GM18526 (cell line): Measurements from ENCODE around the gene ATF6B.

Experiments
- POLR2A ChIP-seq: IDR thresholded peaks from 3 replicates; pipeline ENCODE4 v1.6.1; 2011; ENCODE audit not compliant: insufficient read length; ENCODE audit errors: extremely low read depth

Gene ATF6B

DNA sequence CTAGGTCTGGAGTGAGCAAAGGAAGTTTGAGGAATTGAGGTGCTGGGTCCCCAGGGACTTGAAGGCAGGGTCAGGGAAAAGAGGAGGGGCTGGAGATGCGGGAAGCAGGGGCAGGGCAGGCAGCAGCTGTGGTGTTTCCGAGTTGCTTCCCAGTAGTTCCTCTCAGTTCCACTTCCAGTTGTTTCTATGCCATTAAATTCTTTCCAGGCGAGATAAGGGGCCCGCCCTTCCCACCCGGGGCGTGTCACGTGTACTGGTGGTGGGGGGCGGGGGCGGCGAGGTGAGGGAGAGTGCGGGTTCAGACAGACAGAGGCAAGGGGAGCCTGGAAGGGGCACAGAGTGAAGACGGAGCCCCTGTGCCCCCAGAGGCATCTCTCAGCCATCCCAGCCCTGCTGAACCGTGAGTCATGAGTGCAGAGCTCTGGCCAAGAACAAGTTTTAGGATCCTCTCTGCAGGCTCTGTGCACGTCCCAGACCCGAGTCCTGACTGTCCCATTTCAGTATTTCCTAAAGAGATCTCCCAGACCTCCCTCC lies 19.9 kb downstream of the ATF6B start:
- TF ChIP-seq POLR2A = no peak

DNA sequence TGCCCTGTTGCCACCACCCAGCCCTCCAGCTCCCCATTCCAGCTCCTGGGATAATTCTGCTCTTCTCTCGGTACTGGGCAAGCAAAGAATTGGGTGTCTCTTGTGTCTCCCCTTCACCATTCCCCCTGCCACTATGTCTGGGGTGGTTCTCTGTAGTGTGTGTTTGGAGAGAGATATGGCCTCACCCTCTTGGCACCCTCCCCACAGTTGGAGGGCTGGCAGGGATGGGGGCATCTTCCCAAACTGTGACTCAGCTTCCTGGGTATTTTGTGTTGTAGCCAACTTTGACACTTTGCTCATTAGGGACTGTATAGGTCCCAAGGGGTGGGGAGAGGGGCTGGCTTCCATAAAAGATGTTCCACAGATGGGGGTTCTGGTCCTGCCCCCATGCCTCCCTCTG lies 20.6 kb downstream of the ATF6B start:
- TF ChIP-seq POLR2A = no peak

DNA sequence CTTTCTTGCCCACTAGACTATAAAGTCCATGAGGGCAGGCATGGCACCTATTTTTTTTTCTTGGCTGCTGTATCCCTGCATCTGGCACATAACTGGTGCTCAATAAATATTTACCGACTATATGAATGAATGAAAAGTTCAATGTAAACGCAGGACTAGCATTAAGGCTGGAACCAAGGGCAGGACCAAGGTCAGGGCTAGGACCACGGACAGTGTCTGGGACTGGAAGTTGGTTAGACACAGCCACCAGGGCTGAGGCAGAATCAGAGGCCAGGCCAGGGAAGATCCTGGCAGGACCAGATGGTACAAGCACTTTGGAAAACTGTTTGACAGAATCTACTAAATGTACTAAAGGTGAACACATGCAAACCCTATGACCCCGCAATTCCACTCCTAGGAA lies 22.6 kb downstream of the ATF6B start:
- no peak for TF ChIP-seq POLR2A

DNA sequence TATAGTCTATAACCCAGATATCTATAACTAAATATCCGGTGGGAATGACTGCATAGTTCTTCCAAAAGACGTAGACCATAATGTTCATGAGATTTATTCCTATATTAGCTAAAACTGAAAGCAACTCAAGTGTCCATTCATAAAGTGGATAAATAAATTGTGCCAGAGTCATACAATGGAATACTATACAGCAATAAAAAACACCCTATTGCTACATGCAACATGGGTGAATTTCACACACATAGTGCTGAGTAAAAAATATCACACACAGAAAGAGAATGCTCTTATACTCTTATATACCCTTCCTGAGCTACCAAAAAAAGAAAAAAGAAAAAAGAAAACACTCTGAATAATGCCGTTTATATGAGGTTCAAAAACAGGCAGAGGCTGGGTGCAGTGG lies 25.8 kb downstream of the ATF6B start:
- no peak for TF ChIP-seq POLR2A

DNA sequence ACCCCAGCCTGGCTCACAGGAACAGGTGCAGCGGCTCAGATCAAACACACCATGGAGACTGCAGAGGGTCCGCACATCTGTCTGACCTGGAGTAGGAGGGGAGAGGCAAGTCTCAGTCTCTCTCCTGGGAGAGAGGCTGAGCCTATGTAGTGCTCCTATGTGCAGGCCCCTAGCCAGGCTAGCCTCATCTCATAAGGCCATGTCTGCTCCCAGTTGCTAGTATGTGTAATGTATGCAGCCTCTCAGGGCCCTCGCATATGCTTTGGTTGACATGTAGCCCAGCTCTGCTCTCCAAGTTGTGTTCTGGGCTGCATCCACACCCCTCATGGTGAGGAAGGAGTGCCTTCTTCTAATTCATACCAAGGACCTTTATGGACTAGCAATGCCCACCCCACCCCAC lies 30.7 kb downstream of the ATF6B start:
- TF ChIP-seq POLR2A = no peak

DNA sequence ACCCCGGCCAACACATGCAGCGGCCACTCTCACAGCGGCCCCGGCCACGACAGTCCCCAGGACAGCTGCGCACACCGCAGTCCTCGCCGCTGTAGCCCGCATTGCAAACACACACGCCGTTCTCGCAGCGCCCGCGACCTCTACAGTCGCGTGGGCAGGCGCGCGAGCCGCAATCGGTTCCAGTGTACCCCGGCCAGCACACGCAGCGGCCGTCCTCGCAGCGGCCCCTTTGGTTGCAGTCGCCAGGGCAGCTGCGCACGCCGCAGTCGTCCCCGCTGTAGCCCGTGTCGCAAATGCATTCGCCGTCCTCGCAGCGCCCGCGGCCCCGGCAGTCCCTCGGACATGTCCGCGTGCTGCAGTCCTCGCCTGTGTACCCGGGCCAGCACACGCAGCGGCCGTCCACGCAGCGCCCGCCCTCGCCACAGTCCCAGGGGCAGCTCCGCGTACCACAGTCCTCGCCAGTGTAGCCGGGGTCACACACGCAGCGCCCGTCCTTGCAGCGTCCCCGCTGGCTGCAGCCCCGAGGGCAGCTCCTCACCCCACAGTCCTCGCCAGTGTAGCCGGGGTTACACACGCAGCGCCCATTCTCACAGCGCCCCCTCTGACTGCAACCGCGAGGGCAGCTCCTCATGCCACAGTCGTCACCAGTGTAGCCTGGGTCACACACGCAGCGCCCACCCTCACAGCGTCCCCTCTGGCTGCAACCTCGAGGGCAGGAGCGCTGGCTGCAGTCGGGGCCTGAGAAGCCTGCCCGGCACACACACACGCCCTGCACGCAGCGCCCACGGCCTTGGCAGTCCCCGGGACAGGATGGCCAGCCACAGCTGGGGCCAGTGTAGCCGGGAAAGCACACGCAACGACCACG lies 31.4 kb downstream of the ATF6B start:
- no peak for TF ChIP-seq POLR2A

DNA sequence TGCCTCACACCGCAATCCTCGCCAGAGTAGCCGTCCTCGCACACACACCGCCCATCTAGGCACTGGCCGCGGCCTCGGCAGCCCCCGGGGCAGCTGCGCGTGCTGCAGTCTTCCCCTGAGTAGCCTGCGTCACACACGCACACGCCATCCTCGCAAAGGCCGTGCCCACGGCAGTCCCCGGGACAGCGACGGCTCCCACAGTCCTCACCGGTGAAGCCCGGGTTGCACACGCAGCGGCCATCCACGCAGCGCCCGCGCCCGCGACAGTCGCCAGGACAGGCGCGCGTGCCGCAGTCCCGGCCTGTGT lies 32.0 kb downstream of the ATF6B start:
- no peak for TF ChIP-seq POLR2A

DNA sequence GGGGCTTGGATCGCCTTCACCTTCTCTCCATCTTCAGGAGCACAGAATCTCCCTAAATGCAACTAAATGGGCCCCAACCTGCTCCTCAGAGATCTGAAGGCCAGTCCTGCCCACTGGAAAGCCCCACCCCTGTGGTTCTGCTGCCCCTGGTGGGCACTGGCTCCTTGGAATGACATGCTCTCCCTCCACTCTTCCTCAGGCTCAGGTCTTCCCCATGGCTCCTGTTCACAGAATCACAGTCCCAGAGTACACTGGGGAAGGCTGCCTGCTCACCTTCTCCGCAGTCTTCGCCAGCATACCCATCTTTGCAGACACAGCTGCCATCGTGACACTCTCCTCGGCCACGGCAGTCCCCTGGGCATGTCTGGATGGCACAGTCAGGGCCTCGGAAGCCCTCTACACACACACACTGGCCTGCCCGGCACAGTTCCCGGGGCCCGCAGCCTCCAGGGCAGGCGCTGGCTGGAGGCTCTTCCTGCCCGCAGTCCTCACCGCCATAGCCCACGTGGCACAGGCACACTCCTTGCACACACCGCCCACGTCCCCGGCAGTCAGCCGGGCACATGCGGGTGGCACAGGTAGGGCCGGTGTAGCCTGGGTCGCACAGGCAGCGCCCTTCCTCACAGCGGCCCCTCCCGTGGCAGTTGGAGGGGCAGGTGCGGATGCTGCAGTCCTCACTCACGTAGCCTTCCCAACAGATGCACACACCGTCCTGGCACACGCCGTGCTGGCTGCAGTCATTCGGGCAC lies 32.5 kb downstream of the ATF6B start:
- TF ChIP-seq POLR2A = no peak

DNA sequence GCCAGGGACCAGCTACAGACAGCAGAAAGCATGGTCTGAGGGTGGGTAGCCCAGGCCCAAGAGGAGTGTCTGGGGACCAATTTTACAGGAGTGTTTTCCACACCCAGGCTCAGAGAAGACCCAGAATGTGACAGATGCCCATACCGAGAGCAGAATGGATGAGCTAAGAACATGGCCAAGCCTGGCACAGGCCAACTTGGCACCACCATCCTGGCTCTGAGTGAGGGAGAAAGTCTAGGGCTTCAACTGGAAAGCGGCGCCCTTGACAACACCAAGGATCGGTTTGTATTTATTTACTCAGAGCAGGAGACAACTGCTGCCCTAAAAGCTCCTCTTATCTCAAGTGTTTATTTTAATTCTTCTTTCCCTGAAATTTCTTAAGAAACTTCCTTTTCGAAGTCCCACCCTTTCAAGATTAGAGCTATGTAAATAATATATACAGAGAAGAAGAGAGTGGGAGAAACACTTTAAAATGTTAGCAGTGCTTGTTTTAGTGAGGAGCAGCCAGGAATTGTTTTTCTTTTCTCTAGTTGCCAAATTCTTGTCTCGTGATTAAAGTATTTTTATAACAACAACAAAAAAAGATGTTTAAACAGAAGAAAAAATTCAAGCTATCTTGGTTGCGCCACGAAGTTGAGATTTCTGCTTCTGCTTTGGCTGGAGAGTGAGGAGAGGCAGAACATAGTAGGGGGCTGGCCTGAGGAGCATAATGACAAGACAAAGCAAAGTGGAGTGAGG lies 35.1 kb downstream of the ATF6B start:
- TF ChIP-seq POLR2A = no peak

DNA sequence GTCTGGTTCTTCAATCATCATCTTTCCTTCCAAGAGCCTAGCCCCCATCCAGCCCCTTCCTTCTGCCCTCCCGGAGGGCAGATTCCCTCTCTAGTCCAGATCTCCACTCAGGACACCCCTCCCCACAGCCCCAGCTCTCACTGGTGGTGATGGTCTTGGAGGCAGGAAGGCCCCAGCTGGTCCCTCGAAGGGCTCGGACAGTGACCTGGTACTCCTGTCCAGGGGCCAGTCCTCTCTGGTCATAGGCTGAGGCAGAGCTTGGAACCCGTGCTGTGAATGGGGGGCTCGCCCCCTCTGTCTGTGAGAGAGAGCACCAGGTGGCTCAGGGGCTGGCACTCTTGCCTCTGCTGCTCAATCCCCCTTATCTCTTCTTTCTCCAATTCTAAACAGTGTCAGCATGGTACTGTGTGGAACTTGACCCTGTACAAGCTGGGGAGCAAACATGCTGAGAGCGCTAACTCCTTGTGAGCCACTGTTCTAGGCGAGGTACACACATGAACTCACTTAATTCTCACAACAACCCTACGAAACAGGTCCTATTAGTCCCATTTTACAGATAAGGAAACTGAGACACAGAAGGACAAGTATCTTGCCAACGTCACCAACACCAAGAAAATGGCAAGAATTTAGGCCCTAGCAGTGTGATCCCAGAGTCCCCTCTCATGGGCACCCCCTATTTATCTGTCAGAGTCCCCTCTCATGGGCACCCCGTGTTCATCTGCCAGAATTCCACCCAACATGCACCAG lies 38.8 kb downstream of the ATF6B start:
- no peak for TF ChIP-seq POLR2A

DNA sequence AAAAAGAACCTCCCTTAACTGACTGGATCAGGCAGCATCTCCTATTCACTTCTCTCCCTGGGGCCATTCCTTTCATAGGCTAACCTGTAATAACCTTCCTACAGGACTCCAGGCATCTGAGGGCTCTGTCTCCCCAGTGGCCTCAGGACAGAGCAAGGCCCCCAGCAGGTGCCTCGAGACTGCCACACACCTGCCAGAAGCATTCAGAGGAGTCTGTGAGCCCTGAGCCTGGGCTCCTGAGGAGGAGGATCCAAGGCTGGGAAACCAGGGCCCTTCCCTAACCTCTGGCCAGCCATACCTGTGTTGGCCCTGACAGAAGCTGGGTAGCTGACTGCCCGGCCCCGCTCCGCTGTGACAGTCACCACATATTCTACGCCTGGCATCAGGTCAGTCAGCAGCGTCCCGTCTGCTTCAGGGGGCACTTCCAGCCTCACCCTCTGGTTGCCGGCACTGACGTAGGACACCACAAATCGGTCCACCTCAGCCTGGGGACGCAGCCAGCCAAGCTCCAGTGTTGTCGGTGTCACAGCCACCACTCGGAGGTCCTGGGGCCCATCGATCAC lies 39.5 kb downstream of the ATF6B start:
- no peak for TF ChIP-seq POLR2A

DNA sequence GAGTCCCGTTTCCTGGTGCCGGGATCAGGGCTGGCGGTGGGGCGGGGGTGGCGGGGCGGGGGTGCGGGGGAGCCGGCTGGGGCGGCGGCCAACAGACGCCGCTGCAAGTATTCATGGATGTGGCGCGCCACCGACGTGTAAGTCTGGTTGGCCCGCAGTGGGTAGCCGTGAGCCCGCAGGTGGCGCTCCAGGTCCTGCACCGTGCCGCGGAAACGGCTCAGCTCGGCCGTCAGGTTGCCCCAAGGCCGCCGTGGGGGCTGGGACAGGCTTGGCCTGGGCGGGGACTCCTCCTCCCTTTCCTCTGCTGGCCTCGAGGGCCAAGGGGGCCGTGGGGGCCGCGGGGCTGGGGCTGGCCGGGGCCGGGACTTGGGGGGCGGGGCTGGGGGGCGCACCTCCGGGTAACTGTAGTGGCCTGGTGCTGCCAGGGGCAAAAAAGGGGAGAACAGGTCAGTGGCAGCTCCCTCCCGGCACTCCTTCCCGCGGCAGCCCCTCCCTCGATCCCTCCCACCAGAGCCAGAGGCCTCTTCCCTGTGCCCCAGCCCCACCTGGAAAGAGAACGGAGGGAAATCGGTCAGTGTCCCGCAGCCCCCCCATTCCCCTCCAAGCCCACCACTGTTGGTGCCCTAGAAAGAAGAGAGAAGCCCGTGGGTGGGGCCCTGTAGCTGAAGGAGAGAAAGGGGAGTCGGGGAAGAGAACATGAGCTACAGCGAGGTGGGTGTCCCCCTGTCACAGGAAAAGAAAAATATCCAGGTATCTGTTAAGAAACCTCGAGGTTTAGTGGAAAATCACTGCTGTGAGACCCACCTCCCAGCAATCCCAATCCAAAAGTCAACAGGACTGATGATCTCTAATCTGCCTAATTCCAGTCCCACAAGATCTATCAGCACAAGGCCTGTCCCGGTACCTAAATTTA lies 40.2 kb downstream of the ATF6B start:
- TF ChIP-seq POLR2A = no peak

DNA sequence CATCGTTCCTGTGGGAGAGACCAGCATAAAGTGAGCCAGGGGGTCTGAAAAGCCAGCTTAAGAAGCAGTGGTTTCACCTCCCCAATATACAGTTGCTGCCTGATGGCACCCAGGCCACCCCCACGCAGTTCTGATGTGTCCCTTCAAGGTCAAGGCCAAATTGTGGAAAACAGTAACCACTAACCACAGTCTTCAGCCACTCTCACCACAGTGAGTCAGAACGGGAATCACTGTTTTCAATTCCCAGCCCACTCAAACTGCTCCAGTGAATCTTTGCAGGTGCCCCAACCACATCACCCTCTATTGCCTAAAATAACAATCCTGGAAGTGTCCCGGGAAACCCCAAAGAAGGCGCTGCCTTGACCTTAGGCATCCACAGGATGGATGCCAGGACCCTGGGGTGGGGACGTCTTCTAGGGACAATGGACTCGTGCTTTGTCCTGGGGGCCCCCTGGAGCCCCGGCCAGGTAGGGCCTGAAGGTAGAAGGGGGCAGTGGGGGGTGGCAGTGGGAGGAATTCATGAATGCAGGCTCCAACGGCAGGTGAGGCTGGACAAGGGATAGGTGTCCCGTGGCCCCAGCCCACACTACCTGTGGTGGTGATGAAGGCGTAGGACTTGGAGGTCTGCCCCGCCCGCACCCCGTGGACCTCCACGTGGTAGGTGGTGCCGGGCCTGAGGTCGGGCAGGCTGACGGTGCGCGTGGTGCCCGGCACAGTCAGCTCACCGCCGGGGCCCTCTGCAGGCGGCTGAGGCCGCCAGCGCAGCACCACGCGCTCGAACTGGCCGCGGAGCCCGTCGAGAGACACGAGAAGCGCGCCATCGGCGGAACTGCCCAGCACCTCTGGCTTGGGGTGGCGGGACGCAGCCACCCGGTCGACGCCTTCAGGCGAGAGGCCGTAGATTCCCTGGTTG lies 41.1 kb downstream of the ATF6B start:
- no peak for TF ChIP-seq POLR2A
